ENCODE measurements around the gene CCL1.

DNA sequence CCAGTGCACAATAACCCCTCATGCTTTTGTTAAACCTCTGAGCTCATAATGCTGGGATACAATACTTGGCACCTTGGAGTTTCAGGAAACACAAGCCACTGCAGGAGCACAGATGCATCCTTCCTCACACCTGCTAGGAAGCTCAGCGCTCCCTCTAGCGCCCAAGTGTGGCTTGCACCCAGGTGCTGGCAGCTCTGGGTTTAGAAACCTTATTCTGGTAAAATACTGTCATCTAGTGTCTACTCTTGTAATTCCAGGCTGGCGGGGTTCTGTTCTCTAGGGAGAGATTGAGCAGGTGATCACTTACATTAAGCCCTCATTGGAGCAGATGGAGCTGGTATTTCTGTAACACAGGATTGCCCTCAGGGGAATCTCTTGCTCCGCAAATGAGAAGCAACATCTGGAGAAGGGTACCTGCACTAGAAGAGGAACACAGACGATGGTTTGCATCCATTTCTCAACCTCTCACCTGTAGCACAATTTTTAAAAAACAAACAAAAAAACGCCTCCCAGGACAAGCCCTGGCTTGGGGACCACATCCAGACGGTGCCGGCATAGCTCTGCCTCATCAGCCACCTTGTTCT, 1.5 kb downstream of the CCL1 start:
- no peak for TF ChIP-seq GATA3 (IDR thresholded peaks at IDR 0.05; ENCODE audit: low read depth, low read length)
- TF ChIP-seq GATA2 (IDR thresholded peaks at IDR 0.05; ENCODE audit: low read depth, low read length): no peak

Measured in SH-SY5Y (cell line).